Mucosa of stomach (tissue), 1 donor: ENCODE results near the gene SAMSN1.

Experiments
- H3K27me3 ChIP-seq: one replicate; pipeline ENCODE4 v1.7.0; 2013; ENCODE audit warnings: mild to moderate bottlenecking, low read length; ENCODE audit not compliant: control insufficient read depth, insufficient read depth
- H3K36me3 ChIP-seq: one replicate; pipeline ENCODE4 v1.7.0; 2013; ENCODE audit warnings: low read length; ENCODE audit not compliant: control insufficient read depth, insufficient read depth
- H3K4me1 ChIP-seq: one replicate; pipeline ENCODE4 v1.7.0; 2013; ENCODE audit warnings: mild to moderate bottlenecking, low read length; ENCODE audit not compliant: control insufficient read depth, insufficient read depth
- H3K4me3 ChIP-seq: one replicate; pipeline ENCODE4 v1.7.0; 2013; ENCODE audit warnings: low read length
- H3K9ac ChIP-seq: one replicate; pipeline ENCODE4 v1.7.0; 2013; ENCODE audit warnings: mild to moderate bottlenecking, low read length, moderate library complexity
- H3K9me3 ChIP-seq: one replicate; pipeline ENCODE4 v1.7.0; 2013; ENCODE audit warnings: mild to moderate bottlenecking, low read length, moderate library complexity; ENCODE audit not compliant: control insufficient read depth
- donor health status: Pancreatic carcinoma.

Gene SAMSN1

GRCh38 chr21:14488672-14489204 is 57.4 kb downstream of the SAMSN1 start:
- Histone ChIP-seq H3K27me3 (no peaks in the 10 kb centered on the region), H3K9ac (no peak overlapping the region), H3K9me3 (no peaks in the 10 kb centered on the region)

GRCh38 chr21:14487490-14488432 is 58.4 kb downstream of the SAMSN1 start:
- Histone ChIP-seq H3K4me1 (no peaks in the 10 kb centered on the region), H3K9me3 (no peaks in the 10 kb centered on the region), H3K27me3 (no peaks in the 10 kb centered on the region), H3K36me3 (no peaks in the 10 kb centered on the region), H3K4me3 (no peak overlapping the region), H3K9ac (no peak overlapping the region)

More at GRCh38 chr21:14488672-14489204, 57.4 kb downstream of the SAMSN1 start:
- Histone ChIP-seq H3K4me3 (no peak overlapping the region), H3K4me1 (no peaks in the 10 kb centered on the region), H3K36me3 (no peaks in the 10 kb centered on the region)

DNA sequence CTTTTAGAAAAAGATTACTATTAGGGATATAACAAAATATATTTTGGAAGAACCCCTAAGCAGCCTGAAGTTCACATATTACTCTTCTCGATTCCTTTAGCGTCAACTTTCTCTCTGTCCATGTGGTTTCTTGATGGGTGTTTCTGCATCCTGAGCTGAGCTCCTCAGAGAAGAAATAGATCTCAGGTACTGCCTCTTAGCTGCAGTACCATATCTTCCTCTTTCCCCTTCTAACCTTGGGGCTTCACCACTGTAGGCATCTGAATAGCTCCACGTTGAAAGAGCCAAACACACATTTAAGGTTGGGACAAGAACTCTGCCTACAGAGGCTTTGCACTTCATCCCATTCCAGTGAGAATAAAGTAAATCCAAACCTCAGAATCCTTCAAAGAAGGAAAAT is 59.2 kb downstream of the SAMSN1 start:
- Histone ChIP-seq H3K27me3 (no peaks in the 10 kb centered on the region), H3K4me3 (no peak overlapping the region), H3K4me1 (no peaks in the 10 kb centered on the region), H3K36me3 (no peaks in the 10 kb centered on the region), H3K9me3 (no peaks in the 10 kb centered on the region), H3K9ac (no peak overlapping the region)

DNA sequence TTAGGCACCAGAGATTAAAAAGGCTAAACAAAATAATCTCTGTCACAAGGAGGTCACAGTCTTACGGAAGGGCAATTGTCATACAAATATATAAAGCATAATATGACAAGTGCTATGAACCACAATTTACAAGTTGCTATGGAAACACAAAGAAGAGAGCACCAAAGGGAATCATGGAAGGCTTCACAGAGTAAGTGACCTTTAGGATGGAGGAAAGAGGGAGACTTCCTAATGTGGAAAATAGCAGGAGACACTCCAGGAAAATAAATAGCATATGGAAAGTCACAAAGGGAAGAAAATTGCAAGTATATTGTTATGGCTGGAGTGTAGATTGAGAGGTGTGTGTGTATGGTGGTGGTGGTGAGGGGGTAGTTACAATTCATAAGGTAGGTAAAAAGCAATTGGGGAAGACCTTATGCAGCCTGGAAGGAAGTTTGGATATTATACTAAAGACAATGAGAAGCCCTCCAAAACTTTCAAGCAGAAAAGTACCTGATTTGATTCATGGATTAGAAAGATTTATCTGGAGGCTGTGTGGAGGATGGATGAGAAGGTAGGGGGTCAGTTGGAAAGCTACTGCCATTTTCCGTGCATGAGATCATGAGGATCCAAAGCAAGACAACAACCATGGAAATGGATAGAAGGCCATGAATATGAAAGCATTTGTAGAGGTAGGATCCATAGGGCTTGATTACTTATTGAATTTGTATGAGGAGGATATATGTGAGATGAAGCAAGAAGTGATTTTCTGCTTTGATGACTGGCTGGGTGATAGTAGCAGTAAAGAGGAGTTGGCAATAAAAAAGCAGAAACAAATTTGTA is 61.7 kb downstream of the SAMSN1 start:
- H3K9ac ChIP-seq: no peak overlapping the region
- H3K36me3 ChIP-seq: no peaks in the 10 kb centered on the region

DNA sequence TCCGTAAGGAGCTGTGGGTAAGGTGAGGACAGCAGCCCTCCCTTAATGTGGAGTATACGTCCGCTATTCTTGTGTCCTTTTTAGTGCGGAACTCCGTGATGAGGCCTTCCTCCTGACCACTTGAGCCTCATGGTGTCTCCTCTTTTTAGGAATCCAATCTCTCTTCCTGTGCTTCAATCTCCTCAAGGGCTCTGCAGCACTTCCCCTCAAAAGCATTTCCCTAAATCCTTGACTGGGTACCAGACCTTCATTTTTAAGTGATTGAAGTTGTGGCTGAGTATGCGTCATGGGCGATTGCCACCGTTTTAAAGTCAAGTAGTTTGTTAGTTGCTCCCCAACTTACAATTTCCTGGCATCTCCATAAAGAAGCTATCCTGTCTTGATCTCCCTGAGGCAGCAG is 62.8 kb downstream of the SAMSN1 start:
- Histone ChIP-seq H3K9me3 (no peaks in the 10 kb centered on the region), H3K27me3 (no peaks in the 10 kb centered on the region), H3K36me3 (no peaks in the 10 kb centered on the region), H3K9ac (no peak overlapping the region), H3K4me1 (no peaks in the 10 kb centered on the region), H3K4me3 (no peak overlapping the region)

More for the DNA sequence above, 61.7 kb downstream of the SAMSN1 start:
- H3K27me3 ChIP-seq: no peaks in the 10 kb centered on the region
- no peaks in the 10 kb centered on the region for H3K4me1 ChIP-seq
- no peak overlapping the region for H3K4me3 ChIP-seq
- H3K9me3 ChIP-seq: no peaks in the 10 kb centered on the region

DNA sequence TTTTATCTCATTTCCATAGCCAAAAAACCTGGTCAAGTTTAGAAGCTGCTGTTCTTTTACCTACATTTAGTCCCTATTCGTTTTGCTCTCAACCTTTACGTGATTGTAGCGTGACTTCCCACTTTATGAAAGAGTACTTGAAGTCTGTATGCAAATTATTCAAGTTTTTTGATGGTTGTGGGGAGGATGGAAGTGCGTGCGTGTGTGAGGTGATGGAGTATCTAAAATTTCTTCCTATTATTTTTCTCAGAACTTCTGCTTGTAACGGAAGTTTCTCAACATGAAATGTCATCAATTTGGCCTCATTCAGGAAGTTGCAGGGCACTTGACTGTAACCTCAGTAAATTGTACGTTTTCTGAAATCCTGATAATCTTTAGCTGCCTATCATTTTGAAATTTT is 64.0 kb downstream of the SAMSN1 start:
- H3K36me3 ChIP-seq: no peaks in the 10 kb centered on the region
- no peak overlapping the region for H3K4me3 ChIP-seq
- H3K9ac ChIP-seq: no peak overlapping the region
- H3K9me3 ChIP-seq: no peaks in the 10 kb centered on the region
- no peaks in the 10 kb centered on the region for H3K27me3 ChIP-seq
- H3K4me1 ChIP-seq: no peaks in the 10 kb centered on the region

GRCh38 chr21:14480411-14481031 is 65.6 kb downstream of the SAMSN1 start:
- Histone ChIP-seq H3K9me3 (no peaks in the 10 kb centered on the region), H3K4me1 (no peaks in the 10 kb centered on the region), H3K9ac (no peak overlapping the region), H3K4me3 (no peak overlapping the region), H3K27me3 (no peaks in the 10 kb centered on the region), H3K36me3 (no peaks in the 10 kb centered on the region)

DNA sequence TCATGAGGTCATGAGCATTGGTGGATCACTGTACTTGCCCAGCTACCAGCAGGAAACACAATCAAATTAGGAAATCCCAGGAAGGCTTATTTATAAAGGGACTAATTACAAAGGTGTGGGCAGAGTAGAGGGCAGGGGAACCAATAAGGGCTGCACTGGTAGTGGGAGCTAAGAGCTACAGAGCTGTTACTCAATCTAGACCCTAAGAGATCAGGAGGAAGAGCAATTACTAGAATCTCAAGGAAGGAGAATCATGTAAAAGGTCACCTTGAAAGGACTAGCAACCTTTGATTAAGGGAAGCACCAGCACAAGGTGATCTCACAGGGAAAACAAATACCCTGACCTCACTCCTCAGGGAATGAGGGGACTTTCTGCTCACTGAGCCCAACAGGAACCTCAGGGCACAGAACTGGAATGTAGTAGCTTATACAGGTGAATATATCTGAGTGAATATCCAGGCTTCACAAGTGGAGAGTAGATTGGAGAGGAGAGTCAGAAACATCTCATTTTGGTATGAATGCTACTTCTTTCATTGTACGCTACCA is 66.8 kb downstream of the SAMSN1 start:
- Histone ChIP-seq H3K9ac (no peak overlapping the region), H3K27me3 (no peaks in the 10 kb centered on the region), H3K4me3 (no peak overlapping the region), H3K36me3 (no peaks in the 10 kb centered on the region), H3K4me1 (no peaks in the 10 kb centered on the region), H3K9me3 (no peaks in the 10 kb centered on the region)

GRCh38 chr21:14477841-14478240 is 68.3 kb downstream of the SAMSN1 start:
- H3K9ac ChIP-seq: no peak overlapping the region
- H3K9me3 ChIP-seq: no peaks in the 10 kb centered on the region
- H3K27me3 ChIP-seq: no peaks in the 10 kb centered on the region
- H3K4me3 ChIP-seq: no peak overlapping the region
- no peaks in the 10 kb centered on the region for H3K36me3 ChIP-seq
- no peaks in the 10 kb centered on the region for H3K4me1 ChIP-seq

DNA sequence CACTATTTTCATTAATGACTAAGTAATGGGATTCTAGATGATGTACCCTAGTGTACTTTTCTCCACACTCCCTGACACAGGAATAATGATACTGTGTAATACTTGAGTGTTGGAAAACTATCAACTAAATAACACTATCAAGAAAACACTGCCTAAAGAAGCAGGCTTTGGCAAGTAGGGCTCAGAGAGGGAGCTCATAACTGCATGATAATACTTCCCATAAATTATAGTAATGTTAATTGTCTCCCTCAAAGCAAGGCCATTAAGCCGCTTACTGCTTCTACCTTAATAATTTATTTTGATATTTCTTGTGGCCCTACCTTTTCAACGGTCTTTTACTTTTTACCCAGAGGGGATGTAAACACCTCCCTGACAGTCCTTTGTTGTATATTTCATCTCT is 69.0 kb downstream of the SAMSN1 start:
- no peak overlapping the region for H3K9ac ChIP-seq
- no peaks in the 10 kb centered on the region for H3K36me3 ChIP-seq
- H3K4me1 ChIP-seq: no peaks in the 10 kb centered on the region
- no peaks in the 10 kb centered on the region for H3K27me3 ChIP-seq
- H3K9me3 ChIP-seq: no peaks in the 10 kb centered on the region
- no peak overlapping the region for H3K4me3 ChIP-seq

DNA sequence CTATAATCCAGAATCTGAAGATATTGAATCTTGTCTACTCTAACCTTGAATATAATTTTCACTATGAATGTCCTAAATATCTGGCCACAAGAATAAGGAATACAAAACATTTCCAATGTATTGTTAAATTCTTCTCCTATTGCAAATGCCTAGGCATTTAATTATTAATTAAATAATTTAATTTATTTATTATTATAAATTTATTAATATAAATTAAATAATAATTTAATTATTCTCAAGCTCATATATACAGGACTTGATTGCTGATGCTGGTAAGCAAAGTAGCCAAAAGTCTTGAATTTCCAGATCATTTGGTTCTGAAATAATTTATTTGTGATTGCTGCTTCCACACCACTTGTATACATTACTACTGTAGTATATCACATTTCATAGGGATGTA is 71.1 kb downstream of the SAMSN1 start:
- no peak overlapping the region for H3K4me3 ChIP-seq
- no peaks in the 10 kb centered on the region for H3K4me1 ChIP-seq
- no peaks in the 10 kb centered on the region for H3K27me3 ChIP-seq
- no peaks in the 10 kb centered on the region for H3K36me3 ChIP-seq
- no peak overlapping the region for H3K9ac ChIP-seq
- no peaks in the 10 kb centered on the region for H3K9me3 ChIP-seq
